Cardiac fibroblast (primary cell): ENCODE measurements around the gene PDE4D.

Experiments
- DNase-seq, 2 donors: peaks; one replicate each; pipeline versions ENCODE4 v3.0.0 to v3.0.0-alpha.2; 2010; ENCODE audit warnings: low read depth in 2 of 2
- H3K4me3 ChIP-seq, 2 donors: replicated peaks in 1 of 2; 1 replicate in 1 of 2; 2 replicates in 1 of 2; pipeline ENCODE4 v1.5.1; 2011; ENCODE audit warnings: low read depth in 2 of 2, low read length in 2 of 2, mild to moderate bottlenecking in 2 of 2, moderate library complexity in 1 of 2
- CTCF ChIP-seq: IDR thresholded peaks from one replicate; pipeline ENCODE4 v1.5.1; 2011; ENCODE audit warnings: low read depth, mild to moderate bottlenecking, low read length, inconsistent platforms

PDE4D gene

GRCh38 chr5:59559323-59559722, 334.2 kb downstream of the PDE4D start:
- DNase-seq: peak in 1 of 2 donors; percentile 10
- TF ChIP-seq CTCF: no peak
- H3K4me3 ChIP-seq: no peak overlapping the region

GRCh38 chr5:59558501-59558900, 335.0 kb downstream of the PDE4D start:
- no peak for DNase-seq
- no peak overlapping the region for H3K4me3 ChIP-seq
- no peak for TF ChIP-seq CTCF

DNA sequence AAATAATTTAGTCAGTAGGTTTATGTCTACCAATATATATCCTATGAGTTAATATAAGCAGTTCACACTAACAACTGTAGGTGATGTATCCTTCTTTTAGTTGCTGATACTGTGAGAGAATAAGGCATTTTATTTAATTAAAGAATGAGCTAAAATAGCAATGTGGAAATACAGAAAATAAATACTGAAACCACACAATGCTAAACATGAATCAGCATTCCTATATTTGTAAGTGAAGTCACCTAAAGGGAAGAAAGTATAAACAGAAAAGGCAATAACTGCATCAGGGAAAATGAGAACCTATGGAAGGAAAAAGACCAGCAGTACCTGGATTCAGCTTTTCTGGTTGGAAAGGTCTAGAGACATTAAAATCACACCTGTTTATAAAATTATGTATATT, 336.0 kb downstream of the PDE4D start:
- no peak overlapping the region for H3K4me3 ChIP-seq
- no peak for TF ChIP-seq CTCF
- no peak for DNase-seq

DNA sequence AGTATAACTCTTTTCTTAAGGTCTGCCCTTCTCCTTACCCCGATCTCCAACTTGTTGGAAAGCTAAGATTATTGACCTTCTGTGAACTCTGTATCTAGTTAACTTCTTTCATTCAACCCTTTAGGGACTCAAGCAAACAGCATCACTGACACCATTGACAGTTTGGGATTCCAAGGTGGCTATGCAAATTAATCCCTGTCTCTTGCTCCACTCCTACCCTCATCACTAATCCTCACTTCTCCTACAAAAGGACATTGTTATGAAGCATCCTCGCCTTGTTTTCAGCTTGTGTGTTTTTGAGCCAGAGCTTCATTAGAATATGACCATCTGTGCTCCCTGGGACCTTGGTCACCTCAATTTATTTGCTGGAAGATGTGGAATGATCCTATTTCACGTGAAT, 337.9 kb downstream of the PDE4D start:
- TF ChIP-seq CTCF: no peak
- DNase-seq: no peak
- no peak overlapping the region for H3K4me3 ChIP-seq

DNA sequence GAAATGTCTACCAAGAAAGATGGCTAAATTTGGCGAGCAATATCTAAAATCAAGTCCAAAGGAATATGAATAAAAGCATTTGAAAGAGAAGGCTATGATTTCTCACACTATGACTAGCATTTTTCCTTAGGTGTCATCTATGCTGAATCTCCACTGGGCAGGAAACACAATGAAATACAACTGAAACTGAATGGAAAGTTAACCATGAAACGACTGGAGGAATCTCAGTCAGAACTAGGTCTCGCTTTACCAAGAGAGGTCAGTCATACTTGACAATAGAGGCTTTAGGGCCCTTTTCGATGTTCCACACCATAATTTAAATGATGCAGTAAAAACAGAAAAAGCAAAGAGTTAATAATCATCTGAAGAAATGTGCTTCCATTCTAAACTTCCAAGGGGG, 339.0 kb downstream of the PDE4D start:
- H3K4me3 ChIP-seq: no peak overlapping the region
- TF ChIP-seq CTCF: no peak
- DNase-seq: no peak

GRCh38 chr5:59553992-59554391, 339.5 kb downstream of the PDE4D start:
- DNase-seq: no peak

More at GRCh38 chr5:59553992-59554391, 339.5 kb downstream of the PDE4D start:
- no peak for TF ChIP-seq CTCF
- no peak overlapping the region for H3K4me3 ChIP-seq
